ENCODE data around the gene CILP2. TPM values are rescaled to one million over a fixed set of nuclear protein-coding genes. Genes with fewer than 3 reads are reported as not detected.

The CILP2 gene
- total and polyA plus RNA-seq, 7 experiments from 2014 or later = 0.27 to 0.69 (median 0.49) TPM; not detected in 1

- intact Hi-C loops (cut with micrococcal nuclease) = no loop called here
- Mint-ChIP-seq H3K36me3 (peaks cover 0 to 50% (median 15%) of the 10 kb centered on the region in 5 donors), H3K27ac (peak overlapping the region in 1 of 9 donors; percentile 31), H3K4me1 (peaks cover 0 to 3% (median 0%) of the 10 kb centered on the region in 7 donors), H3K27me3 (no peaks in the 10 kb centered on the region), H3K4me3 (no peak overlapping the region), H3K9me3 (peaks cover 0 to 2% (median 0%) of the 10 kb centered on the region in 11 donors)
- no peak overlapping the region for H3K27ac ChIP-seq (ENCODE audit: low read depth, low read length)
- ATAC-seq (peak; percentile 6), DNase-seq (no peak)
- CTCF ChIA-PET = no interaction called here
- POLR2A ChIA-PET = no interaction called here
- H3K36me3 ChIP-seq (ENCODE audit: control insufficient read depth in 2 of 3, insufficient read depth in 3 of 3, low read length in 3 of 3) = peaks cover 18 to 97% (median 51%) of the 10 kb centered on the region in 3 experiments
- H3K4me1 ChIP-seq (ENCODE audit: control insufficient read depth in 2 of 2, insufficient read depth in 2 of 2, low read length in 2 of 2) = no peaks in the 10 kb centered on the region
- no peaks in the 10 kb centered on the region for H3K27me3 ChIP-seq (ENCODE audit: control insufficient read depth in 2 of 2, insufficient read depth in 2 of 2, low read length in 2 of 2)
- no peak overlapping the region for H3K4me3 ChIP-seq (ENCODE audit: low read length)
- no peaks in the 10 kb centered on the region for H3K9me3 ChIP-seq (ENCODE audit: control insufficient read depth in 2 of 3, low read length in 3 of 3)
Measured at GRCh38 chr19:19499272-19499995, 38.6 kb upstream of the CILP2 start.

DNA sequence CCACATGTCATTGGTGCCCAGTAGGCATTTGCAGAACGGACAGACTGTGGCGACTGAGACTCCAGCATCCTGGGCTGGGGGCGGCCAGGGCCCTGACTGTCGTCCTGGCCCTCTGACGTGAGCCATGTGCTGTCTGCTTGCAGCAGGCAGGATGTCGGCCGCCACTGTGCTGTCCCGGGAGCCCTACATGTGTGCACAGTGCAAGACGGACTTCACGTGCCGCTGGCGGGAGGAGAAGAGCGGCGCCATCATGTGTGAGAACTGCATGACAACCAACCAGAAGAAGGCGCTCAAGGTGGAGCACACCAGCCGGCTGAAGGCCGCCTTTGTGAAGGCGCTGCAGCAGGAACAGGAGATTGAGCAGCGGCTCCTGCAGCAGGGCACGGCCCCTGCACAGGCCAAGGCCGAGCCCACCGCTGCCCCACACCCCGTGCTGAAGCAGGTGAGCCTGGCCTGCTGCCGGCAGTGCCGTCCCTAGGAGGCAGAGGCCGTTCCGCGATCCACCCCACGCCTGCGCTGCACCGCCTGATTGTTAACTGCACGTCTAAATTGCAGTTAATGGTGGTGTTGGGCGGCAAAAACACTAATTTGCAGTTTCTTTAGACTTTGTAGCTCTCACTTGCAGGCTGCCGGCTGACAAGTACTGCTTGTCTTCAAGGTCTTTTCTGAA lies 37.0 kb upstream of the CILP2 start:
- H3K27me3 Mint-ChIP-seq = no peaks in the 10 kb centered on the region
- no peak overlapping the region for H3K4me3 Mint-ChIP-seq
- Histone ChIP-seq H3K27ac (ENCODE audit: low read depth, low read length) (no peak overlapping the region), H3K4me1 (ENCODE audit: control insufficient read depth in 2 of 2, insufficient read depth in 2 of 2, low read length in 2 of 2) (no peaks in the 10 kb centered on the region), H3K36me3 (ENCODE audit: control insufficient read depth in 2 of 3, insufficient read depth in 3 of 3, low read length in 3 of 3) (peaks cover 15 to 100% (median 43%) of the 10 kb centered on the region in 3 experiments), H3K27me3 (ENCODE audit: control insufficient read depth in 2 of 2, insufficient read depth in 2 of 2, low read length in 2 of 2) (no peaks in the 10 kb centered on the region), H3K4me3 (ENCODE audit: low read length) (no peak overlapping the region), H3K9me3 (ENCODE audit: control insufficient read depth in 2 of 3, low read length in 3 of 3) (no peaks in the 10 kb centered on the region)
- H3K36me3 Mint-ChIP-seq = peaks cover 0 to 43% (median 12%) of the 10 kb centered on the region in 5 donors
- ATAC-seq (no peak), DNase-seq (no peak)
- peaks cover 0 to 2% (median 0%) of the 10 kb centered on the region in 11 donors for H3K9me3 Mint-ChIP-seq
- H3K27ac Mint-ChIP-seq = no peak overlapping the region
- CTCF ChIA-PET = no interaction called here
- H3K4me1 Mint-ChIP-seq = no peaks in the 10 kb centered on the region
- POLR2A ChIA-PET = no interaction called here
- intact Hi-C loops (cut with micrococcal nuclease) = no loop called here

DNA sequence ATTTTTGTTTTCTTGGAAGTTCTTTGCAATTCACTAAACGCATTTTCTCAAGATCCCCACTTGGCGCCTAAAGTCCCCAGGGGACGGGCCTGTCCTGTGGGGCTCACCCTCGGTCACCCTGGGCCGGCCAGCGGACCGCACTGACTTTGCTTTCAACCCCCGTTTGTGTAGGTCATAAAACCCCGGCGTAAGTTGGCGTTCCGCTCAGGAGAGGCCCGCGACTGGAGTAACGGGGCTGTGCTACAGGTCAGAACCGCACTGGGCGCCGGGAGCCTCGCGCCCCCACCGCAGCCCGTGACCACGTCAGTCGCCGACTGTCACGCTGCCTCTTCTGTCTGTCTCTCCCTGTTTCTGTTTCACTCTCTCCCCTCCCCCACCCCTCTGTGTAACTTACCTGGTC lies 36.3 kb upstream of the CILP2 start:
- ChIA-PET CTCF (no interaction called here), POLR2A (no interaction called here)
- Histone ChIP-seq H3K4me1 (ENCODE audit: control insufficient read depth in 2 of 2, insufficient read depth in 2 of 2, low read length in 2 of 2) (no peaks in the 10 kb centered on the region), H3K27ac (ENCODE audit: low read depth, low read length) (no peak overlapping the region), H3K27me3 (ENCODE audit: control insufficient read depth in 2 of 2, insufficient read depth in 2 of 2, low read length in 2 of 2) (no peaks in the 10 kb centered on the region), H3K4me3 (ENCODE audit: low read length) (no peak overlapping the region), H3K36me3 (ENCODE audit: control insufficient read depth in 2 of 3, insufficient read depth in 3 of 3, low read length in 3 of 3) (peaks cover 15 to 96% (median 41%) of the 10 kb centered on the region in 3 experiments), H3K9me3 (ENCODE audit: control insufficient read depth in 2 of 3, low read length in 3 of 3) (no peaks in the 10 kb centered on the region)
- peak overlapping the region in 1 of 9 donors; percentile 43 for H3K27ac Mint-ChIP-seq
- DNase-seq = no peak
- H3K9me3 Mint-ChIP-seq = peaks cover 0 to 2% (median 0%) of the 10 kb centered on the region in 11 donors
- no peak overlapping the region for H3K4me3 Mint-ChIP-seq
- no peaks in the 10 kb centered on the region for H3K27me3 Mint-ChIP-seq
- no peak for ATAC-seq
- no peaks in the 10 kb centered on the region for H3K4me1 Mint-ChIP-seq
- H3K36me3 Mint-ChIP-seq = peaks cover 3 to 44% (median 10%) of the 10 kb centered on the region in 5 donors
- intact Hi-C loops (cut with micrococcal nuclease) = no loop called here

DNA sequence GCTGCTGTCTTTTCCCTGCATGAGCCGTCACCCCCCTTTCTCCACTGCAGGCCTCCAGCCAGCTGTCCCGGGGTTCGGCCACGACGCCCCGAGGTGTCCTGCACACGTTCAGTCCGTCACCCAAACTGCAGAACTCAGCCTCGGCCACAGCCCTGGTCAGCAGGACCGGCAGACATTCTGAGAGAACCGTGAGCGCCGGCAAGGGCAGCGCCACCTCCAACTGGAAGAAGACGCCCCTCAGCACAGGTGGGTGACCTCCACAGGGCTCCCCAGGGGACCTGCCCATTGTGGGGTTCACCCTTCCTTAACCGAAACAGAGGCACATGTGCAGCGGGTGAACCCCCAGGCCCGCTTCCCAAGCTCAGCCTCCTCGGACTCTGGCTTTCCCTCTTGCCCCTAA lies 35.8 kb upstream of the CILP2 start:
- no peak overlapping the region for H3K4me3 Mint-ChIP-seq
- Histone ChIP-seq H3K27ac (ENCODE audit: low read depth, low read length) (no peak overlapping the region), H3K27me3 (ENCODE audit: control insufficient read depth in 2 of 2, insufficient read depth in 2 of 2, low read length in 2 of 2) (no peaks in the 10 kb centered on the region), H3K9me3 (ENCODE audit: control insufficient read depth in 2 of 3, low read length in 3 of 3) (no peaks in the 10 kb centered on the region), H3K4me3 (ENCODE audit: low read length) (no peak overlapping the region), H3K36me3 (ENCODE audit: control insufficient read depth in 2 of 3, insufficient read depth in 3 of 3, low read length in 3 of 3) (peaks cover 15 to 93% (median 41%) of the 10 kb centered on the region in 3 experiments), H3K4me1 (ENCODE audit: control insufficient read depth in 2 of 2, insufficient read depth in 2 of 2, low read length in 2 of 2) (no peaks in the 10 kb centered on the region)
- H3K9me3 Mint-ChIP-seq = peaks cover 0 to 2% (median 0%) of the 10 kb centered on the region in 11 donors
- no peak overlapping the region for H3K27ac Mint-ChIP-seq
- no peaks in the 10 kb centered on the region for H3K4me1 Mint-ChIP-seq
- intact Hi-C loops (cut with micrococcal nuclease) = no loop called here
- peaks cover 3 to 45% (median 9%) of the 10 kb centered on the region in 5 donors for H3K36me3 Mint-ChIP-seq
- ATAC-seq (no peak), DNase-seq (no peak)
- POLR2A ChIA-PET = no interaction called here
- no peaks in the 10 kb centered on the region for H3K27me3 Mint-ChIP-seq
- CTCF ChIA-PET = no interaction called here

DNA sequence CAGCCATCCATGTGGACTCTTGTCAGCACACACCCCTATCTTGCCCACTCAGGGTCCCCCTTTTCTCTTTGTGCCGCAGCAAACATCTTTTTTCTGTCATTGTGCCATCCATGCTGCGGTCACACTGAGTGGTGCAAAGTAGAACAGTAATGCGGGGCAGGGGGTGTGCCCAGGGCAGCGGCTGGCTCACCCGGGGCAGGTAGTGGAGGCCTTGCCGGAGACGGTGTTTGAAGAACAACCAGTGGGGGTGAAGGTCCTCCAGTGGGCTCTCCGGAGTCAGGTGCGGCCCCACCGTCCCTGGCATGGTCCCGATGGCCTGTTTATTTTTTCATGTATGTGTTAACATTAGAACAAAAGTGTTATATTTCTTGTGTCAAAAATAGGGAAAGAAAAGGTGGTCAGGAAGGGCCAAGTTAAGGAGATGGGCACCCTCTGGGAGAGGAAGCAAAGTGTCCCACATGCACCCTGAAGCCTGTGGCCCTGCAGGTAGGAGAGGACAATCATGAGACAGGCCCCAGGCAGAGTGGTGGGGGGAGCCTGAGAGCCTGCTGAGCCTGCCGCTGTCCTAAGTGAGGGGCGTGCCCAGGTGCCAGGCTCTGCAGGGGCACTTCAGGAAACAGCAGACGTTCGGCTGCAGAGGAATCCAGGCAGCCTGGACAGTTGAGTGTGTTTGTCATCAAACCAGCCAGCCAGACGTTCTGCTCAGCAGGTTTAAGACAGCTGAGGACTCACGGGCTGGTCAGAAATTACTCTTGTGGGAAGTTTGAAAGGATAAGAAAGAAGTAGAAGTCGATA lies 35.1 kb upstream of the CILP2 start:
- Mint-ChIP-seq H3K4me1 (no peaks in the 10 kb centered on the region), H3K27ac (peak overlapping the region in 3 of 9 donors; percentile 30 to 77 (median 74)), H3K36me3 (peaks cover 3 to 49% (median 9%) of the 10 kb centered on the region in 5 donors), H3K27me3 (no peaks in the 10 kb centered on the region), H3K4me3 (peak overlapping the region in 1 of 10 donors; percentile 20), H3K9me3 (peaks cover 0 to 2% (median 0%) of the 10 kb centered on the region in 11 donors)
- no peak for ATAC-seq
- ChIA-PET POLR2A (no interaction called here), CTCF (no interaction called here)
- Histone ChIP-seq H3K4me1 (ENCODE audit: control insufficient read depth in 2 of 2, insufficient read depth in 2 of 2, low read length in 2 of 2) (no peaks in the 10 kb centered on the region), H3K27me3 (ENCODE audit: control insufficient read depth in 2 of 2, insufficient read depth in 2 of 2, low read length in 2 of 2) (no peaks in the 10 kb centered on the region), H3K36me3 (ENCODE audit: control insufficient read depth in 2 of 3, insufficient read depth in 3 of 3, low read length in 3 of 3) (peaks cover 9 to 93% (median 41%) of the 10 kb centered on the region in 3 experiments), H3K27ac (ENCODE audit: low read depth, low read length) (no peak overlapping the region), H3K4me3 (ENCODE audit: low read length) (no peak overlapping the region), H3K9me3 (ENCODE audit: control insufficient read depth in 2 of 3, low read length in 3 of 3) (no peaks in the 10 kb centered on the region)
- DNase-seq = no peak
- intact Hi-C loops (cut with micrococcal nuclease) = no loop called here

- Histone ChIP-seq H3K27me3 (ENCODE audit: control insufficient read depth in 2 of 2, insufficient read depth in 2 of 2, low read length in 2 of 2) (no peaks in the 10 kb centered on the region), H3K27ac (ENCODE audit: low read depth, low read length) (no peak overlapping the region), H3K4me1 (ENCODE audit: control insufficient read depth in 2 of 2, insufficient read depth in 2 of 2, low read length in 2 of 2) (no peaks in the 10 kb centered on the region), H3K36me3 (ENCODE audit: control insufficient read depth in 2 of 3, insufficient read depth in 3 of 3, low read length in 3 of 3) (peaks cover 0 to 75% (median 27%) of the 10 kb centered on the region in 3 experiments), H3K4me3 (ENCODE audit: low read length) (no peak overlapping the region), H3K9me3 (ENCODE audit: control insufficient read depth in 2 of 3, low read length in 3 of 3) (no peaks in the 10 kb centered on the region)
- Mint-ChIP-seq H3K27ac (no peak overlapping the region), H3K36me3 (peaks cover 3 to 42% (median 9%) of the 10 kb centered on the region in 5 donors), H3K4me1 (peaks cover 0 to 3% (median 0%) of the 10 kb centered on the region in 7 donors), H3K9me3 (no peaks in the 10 kb centered on the region), H3K27me3 (no peaks in the 10 kb centered on the region), H3K4me3 (no peak overlapping the region)
- ChIA-PET POLR2A (interaction anchor here (0.6 to 1.0 kb wide), 2 partner anchors 10 to 167 kb away, joined by 4 read pairs; partner anchors contain the start of gene TSSK6), CTCF (no interaction called here)
- DNase-seq (no peak), ATAC-seq (no peak)
- intact Hi-C loops (cut with micrococcal nuclease) = no loop called here
Measured at GRCh38 chr19:19504754-19505668, 33.1 kb upstream of the CILP2 start.

Measured in naive thymus-derived CD4-positive, alpha-beta T cell (primary cell).